Measurements from ENCODE around the gene SLC17A9. TPM values are rescaled to one million over a fixed set of nuclear protein-coding genes. Genes with fewer than 3 reads are reported as not detected.

Gene SLC17A9
- total and polyA plus RNA-seq, 2 of the 8 experiments (the other 6 are each of a cell fraction or from before 2014, with no cell fraction given), result 23.5 to 35.2 TPM

- Histone ChIP-seq H3K56ac (replicated peaks; ENCODE audit: insufficient read length, low read depth, low read length) (no peak overlapping the region), H4K91ac (replicated peaks; ENCODE audit: insufficient read length, low read length) (no peak overlapping the region), H4K20me1 (replicated peaks in 1 of 2; ENCODE audit: control insufficient read depth in 1 of 2, insufficient read depth in 2 of 2, low read length in 2 of 2) (peaks cover 2 to 16% of the 10 kb centered on the region in 2 experiments), H3K4ac (replicated peaks; ENCODE audit: insufficient read length, low read depth, low read length) (no peak overlapping the region), H3K23me2 (ENCODE audit: low read depth, low read length) (peaks cover 2% of the 10 kb centered on the region; the same call in 1 of the 2 replicates), H3K79me1 (ENCODE audit: low read depth, low read length) (peaks cover 3% of the 10 kb centered on the region; the same call in 1 of the 2 replicates), H3K27me3 (replicated peaks in 1 of 4; ENCODE audit: control insufficient read depth in 3 of 4, extremely low read depth in 1 of 4, insufficient read depth in 3 of 4, low read length in 3 of 4) (no peaks in the 10 kb centered on the region), H2AFZ (ENCODE audit: low read length) (no peak overlapping the region), H3K18ac (ENCODE audit: extremely low read depth, low read length) (no peak overlapping the region), H3K79me2 (ENCODE audit: control insufficient read depth in 1 of 2, insufficient read depth in 2 of 2, low read length in 2 of 2) (peaks cover 0 to 9% of the 10 kb centered on the region in 2 experiments; a peak in 1 of 4 replicates), H3K4me3 (ENCODE audit: extremely low read depth in 1 of 4, insufficient read depth in 2 of 4, low read depth in 3 of 4, low read length in 4 of 4) (no peak overlapping the region), H3K4me2 (ENCODE audit: insufficient read depth in 1 of 2, low read depth in 2 of 2, low read length in 2 of 2) (no peak overlapping the region), H4K8ac (ENCODE audit: extremely low read depth, insufficient read depth, low read length) (no peak overlapping the region), H3K14ac (ENCODE audit: insufficient read length) (no peak overlapping the region), H3K9me3 (ENCODE audit: insufficient read depth in 2 of 2, low read depth in 1 of 2, low read length in 1 of 2) (no peaks in the 10 kb centered on the region), H2BK15ac (ENCODE audit: low read length) (no peak overlapping the region), H2BK120ac (replicated peaks; ENCODE audit: low read depth, low read length) (no peak overlapping the region), H2BK20ac (ENCODE audit: low read length) (no peak overlapping the region), H3K4me1 (replicated peaks in 1 of 4; ENCODE audit: control insufficient read depth in 3 of 4, insufficient read depth in 4 of 4, low read length in 3 of 4) (peaks cover 2 to 15% (median 10%) of the 10 kb centered on the region in 4 experiments), H3K23ac (ENCODE audit: insufficient read length) (no peak overlapping the region), H4K5ac (ENCODE audit: insufficient read length, low read depth, low read length) (no peak overlapping the region), H2BK12ac (ENCODE audit: low read depth, low read length) (no peak overlapping the region), H3K36me3 (ENCODE audit: control insufficient read depth in 2 of 4, insufficient read depth in 4 of 4, low read length in 3 of 4) (peaks cover 3 to 10% (median 5%) of the 10 kb centered on the region in 4 experiments; a peak in 5 of 8 replicates), H2BK5ac (ENCODE audit: low read depth, low read length) (no peak overlapping the region; the same call in 1 of the 2 replicates), H3K9ac (replicated peaks in 1 of 4; ENCODE audit: extremely low read depth in 1 of 4, low read depth in 3 of 4, low read length in 3 of 4) (no peak overlapping the region), H2AK5ac (ENCODE audit: low read depth, low read length) (no peak overlapping the region), H3K27ac (ENCODE audit: low read depth, low read length) (no peak overlapping the region)
- CTCF ChIA-PET (ENCODE audit: partially characterized antibody), result interaction anchor here (0.9 to 1.9 kb wide), 5 partner anchors 9 to 71 kb away, joined by 3 to 9 read pairs (median 5); no protein-coding TSS in a partner anchor
- no peak for FAIRE-seq
- POLR2A ChIA-PET (ENCODE audit: partially characterized antibody), result interaction anchor here (1.3 kb wide), 1 partner anchor 31 kb away, joined by 3 read pairs; no protein-coding TSS in a partner anchor
- 91% methylated on average over 5 of the region's 10 CpGs; no CpG with 5 or more reads in 1 of the 2 experiments for WGBS, 2 experiments (ENCODE audit: extremely low coverage in 1 of 2, insufficient coverage in 1 of 2, insufficient read length in 1 of 2, insufficient replicate concordance in 2 of 2, low coverage in 1 of 2, low lambda C conversion rate in 2 of 2, missing lambda C conversion rate in 1 of 2)
- no peak for DNase-seq (ENCODE audit: low read depth in 1 of 2, low spot score in 2 of 2)
- TF ChIP-seq ASH2L (IDR thresholded peaks at IDR 0.05; ENCODE audit: low read length), result no peak
- TF ChIP-seq HDAC6 (IDR thresholded peaks at IDR 0.05; ENCODE audit: low read depth, low read length), result no peak
- no peak for TF ChIP-seq CTBP2 (IDR thresholded peaks at IDR 0.05; ENCODE audit: borderline replicate concordance, insufficient read depth, insufficient read length, low read length)
- TF ChIP-seq, protein P1, sequence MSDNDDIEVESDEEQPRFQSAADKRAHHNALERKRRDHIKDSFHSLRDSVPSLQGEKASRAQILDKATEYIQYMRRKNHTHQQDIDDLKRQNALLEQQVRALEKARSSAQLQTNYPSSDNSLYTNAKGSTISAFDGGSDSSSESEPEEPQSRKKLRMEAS (IDR thresholded peaks at IDR 0.05), result no peak
- TF ChIP-seq RNF2 (IDR thresholded peaks at IDR 0.05; ENCODE audit: borderline replicate concordance, low read depth, low read length, missing control alignments, poor library complexity, severe bottlenecking), result no peak
- TF ChIP-seq TAF1 (IDR thresholded peaks at IDR 0.05; ENCODE audit: low read depth, low read length), result no peak
- TF ChIP-seq CBX8 (IDR thresholded peaks at IDR 0.05; ENCODE audit: borderline replicate concordance, low read depth, low read length), result no peak
- TF ChIP-seq RXRA (IDR thresholded peaks at IDR 0.05; ENCODE audit: insufficient read depth, low read depth, low read length), result no peak
- TF ChIP-seq GTF2F1 (IDR thresholded peaks at IDR 0.05; ENCODE audit: borderline replicate concordance, low read depth, low read length), result no peak
- TF ChIP-seq GABPA (IDR thresholded peaks at IDR 0.05; ENCODE audit: borderline replicate concordance, insufficient read depth, low read length), result no peak
- TF ChIP-seq FOSL1 (IDR thresholded peaks at IDR 0.05; ENCODE audit: insufficient read depth, low read depth, low read length), result no peak
These were observed 6.0 kb downstream of the SLC17A9 start for GRCh38 chr20:62958388-62959100.

Measured in H1 (cell line).